ENCODE data around the gene PCGF3.
"Not testable (repeated sequence)": the region's sequence is repeated elsewhere in the genome, so short reads cannot be mapped to it uniquely, and the experiment has no call there.

Gene PCGF3

GRCh38 chr4:706083-706633, 526 bp downstream of the PCGF3 start:
- DNase-seq = not testable (repeated sequence)

GRCh38 chr4:706834-707598, 1.4 kb downstream of the PCGF3 start:
- no peak for DNase-seq

GRCh38 chr4:707929-708630, 2.4 kb downstream of the PCGF3 start:
- DNase-seq = no peak

- DNase-seq = no peak
Observed at GRCh38 chr4:708631-708933, 3.0 kb downstream of the PCGF3 start.

- DNase-seq = no peak
Observed at GRCh38 chr4:709348-709747, 3.7 kb downstream of the PCGF3 start.

- DNase-seq = no peak
Observed at GRCh38 chr4:710116-710515, 4.5 kb downstream of the PCGF3 start.

- no peak for DNase-seq
Observed at GRCh38 chr4:710916-711315, 5.3 kb downstream of the PCGF3 start.

GRCh38 chr4:712093-712492, 6.5 kb downstream of the PCGF3 start:
- DNase-seq = no peak

GRCh38 chr4:712916-713632, 7.4 kb downstream of the PCGF3 start:
- DNase-seq = no peak

GRCh38 chr4:714087-714486, 8.5 kb downstream of the PCGF3 start:
- DNase-seq = no peak

- no peak for DNase-seq
Observed at GRCh38 chr4:717601-718320, 12.1 kb downstream of the PCGF3 start.

- no peak for DNase-seq
Observed at GRCh38 chr4:718460-718859, 12.8 kb downstream of the PCGF3 start.

- no peak for DNase-seq
Observed at GRCh38 chr4:720111-720860, 14.7 kb downstream of the PCGF3 start.

GRCh38 chr4:721261-722168, 15.9 kb downstream of the PCGF3 start:
- no peak for DNase-seq

GRCh38 chr4:722169-722725, 16.6 kb downstream of the PCGF3 start:
- no peak for DNase-seq

- no peak for DNase-seq
Observed at GRCh38 chr4:722851-723360, 17.3 kb downstream of the PCGF3 start.

- no peak for DNase-seq
Observed at GRCh38 chr4:723751-724530, 18.3 kb downstream of the PCGF3 start.

GRCh38 chr4:725391-726234, 20.0 kb downstream of the PCGF3 start:
- DNase-seq = no peak
